ENCODE results near the gene LYRM4.

The LYRM4 gene

DNA sequence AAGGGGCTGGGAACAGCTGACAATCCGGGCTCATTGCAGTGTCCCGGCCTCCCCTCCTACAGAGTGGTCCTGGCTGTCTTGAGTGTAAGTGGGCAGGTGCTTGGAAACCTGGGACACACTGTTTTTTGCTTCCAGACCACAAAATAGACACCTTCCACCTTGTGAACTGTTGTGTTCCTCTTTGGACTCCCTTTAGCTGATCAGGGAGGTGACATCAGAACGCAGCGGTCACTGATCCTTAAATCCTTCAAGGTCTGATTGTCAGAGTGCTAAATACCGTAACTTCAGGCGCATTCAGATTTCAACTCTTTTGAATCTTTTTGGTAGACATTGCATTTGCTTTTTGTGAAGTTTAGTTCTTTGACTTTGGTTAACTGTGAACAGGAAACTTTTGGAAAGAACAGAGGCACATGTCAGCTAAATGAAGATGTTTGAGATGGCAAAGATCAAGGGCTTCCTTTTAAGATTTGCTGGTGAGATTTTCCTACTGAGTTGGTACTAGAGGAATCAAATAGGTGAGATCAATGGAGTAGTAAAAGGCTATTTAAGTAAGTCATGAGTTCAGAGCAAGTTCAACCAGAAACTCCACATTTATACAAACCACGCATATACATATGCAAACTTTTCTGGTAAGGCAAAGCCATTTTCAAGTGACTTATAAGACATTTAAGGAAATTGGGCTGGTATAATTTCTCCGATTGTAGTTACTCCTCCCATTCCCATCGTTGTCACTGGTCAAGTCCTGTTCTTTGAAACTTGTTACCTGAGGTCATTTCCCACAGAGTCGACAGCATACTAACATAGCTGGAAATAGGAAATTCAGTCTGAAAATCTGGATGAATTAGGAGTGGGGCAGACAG, 169.3 kb downstream of the LYRM4 start:
- DNase-seq, result no peak

DNA sequence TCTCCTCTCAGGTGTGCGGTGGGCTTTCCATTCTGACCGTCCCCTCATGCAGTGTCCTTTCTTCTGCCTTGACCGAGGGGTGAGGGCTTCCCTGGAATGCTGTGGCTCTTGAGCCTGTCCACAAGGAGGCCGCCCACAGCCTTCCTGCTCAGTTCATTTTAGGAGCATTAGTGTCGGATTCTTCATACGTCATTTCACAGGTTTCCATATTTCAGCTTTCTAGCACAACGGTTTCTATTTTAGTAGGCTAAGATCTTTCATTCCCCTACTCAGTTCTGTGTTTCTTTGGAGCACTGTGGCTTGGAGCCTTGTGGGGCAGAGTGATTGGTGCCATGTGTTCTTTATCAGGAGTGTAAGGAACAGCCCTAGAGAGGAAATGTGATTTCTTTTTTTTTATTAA, 170.1 kb downstream of the LYRM4 start:
- DNase-seq, result no peak

GRCh38 chr6:5089481-5090438, 171.0 kb downstream of the LYRM4 start:
- no peak for DNase-seq

GRCh38 chr6:5088780-5089179, 172.0 kb downstream of the LYRM4 start:
- DNase-seq, result no peak

DNA sequence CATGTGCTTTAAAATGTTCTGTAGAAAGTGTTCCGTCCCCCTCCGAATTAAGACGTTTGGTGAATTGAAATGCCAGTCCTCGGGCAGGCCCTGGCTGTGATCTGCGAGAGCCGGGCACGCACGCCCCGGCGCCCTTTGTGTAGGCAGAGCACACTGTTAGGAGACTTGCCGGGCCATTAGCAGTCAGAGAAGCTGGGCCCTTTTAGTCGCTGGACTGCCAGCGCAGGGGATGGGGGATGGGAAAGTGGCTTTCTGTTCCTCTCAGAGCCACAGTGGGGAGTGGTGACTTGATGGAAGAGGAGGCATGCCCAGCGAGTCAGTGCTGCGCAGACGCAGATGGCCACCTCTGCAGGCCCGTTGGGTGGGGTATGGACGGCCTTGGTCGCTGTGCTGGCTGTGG, 173.4 kb downstream of the LYRM4 start:
- no peak for DNase-seq

DNA sequence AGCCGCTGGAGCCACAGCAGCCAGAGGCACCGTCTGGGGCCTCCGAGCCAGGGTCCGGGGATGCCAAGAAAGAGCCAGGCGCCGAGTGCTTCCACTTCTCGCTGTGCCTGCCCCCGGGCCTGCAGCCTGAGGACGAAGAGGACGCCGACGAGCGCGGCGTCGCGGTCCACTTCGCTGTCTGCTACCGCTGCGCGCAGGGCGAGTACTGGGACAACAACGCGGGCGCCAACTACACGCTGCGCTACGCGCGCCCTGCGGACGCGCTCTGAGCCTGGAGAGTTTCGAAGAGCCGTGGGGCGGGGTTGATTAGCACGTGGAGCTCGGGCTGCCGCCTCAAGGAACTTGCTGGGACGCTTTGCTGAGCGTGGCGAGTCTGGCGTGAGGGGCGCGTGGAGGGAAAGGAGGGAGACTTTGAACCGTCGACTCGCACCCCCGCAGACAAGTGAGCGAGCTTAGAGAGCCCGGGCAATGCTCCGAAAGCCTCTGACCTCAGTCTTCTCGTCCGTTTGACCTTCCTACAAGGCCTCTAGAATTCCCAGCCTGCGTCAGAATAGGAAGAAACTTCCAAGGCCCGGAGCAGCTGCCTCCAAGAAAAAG, 174.4 kb downstream of the LYRM4 start:
- no peak for DNase-seq

DNA sequence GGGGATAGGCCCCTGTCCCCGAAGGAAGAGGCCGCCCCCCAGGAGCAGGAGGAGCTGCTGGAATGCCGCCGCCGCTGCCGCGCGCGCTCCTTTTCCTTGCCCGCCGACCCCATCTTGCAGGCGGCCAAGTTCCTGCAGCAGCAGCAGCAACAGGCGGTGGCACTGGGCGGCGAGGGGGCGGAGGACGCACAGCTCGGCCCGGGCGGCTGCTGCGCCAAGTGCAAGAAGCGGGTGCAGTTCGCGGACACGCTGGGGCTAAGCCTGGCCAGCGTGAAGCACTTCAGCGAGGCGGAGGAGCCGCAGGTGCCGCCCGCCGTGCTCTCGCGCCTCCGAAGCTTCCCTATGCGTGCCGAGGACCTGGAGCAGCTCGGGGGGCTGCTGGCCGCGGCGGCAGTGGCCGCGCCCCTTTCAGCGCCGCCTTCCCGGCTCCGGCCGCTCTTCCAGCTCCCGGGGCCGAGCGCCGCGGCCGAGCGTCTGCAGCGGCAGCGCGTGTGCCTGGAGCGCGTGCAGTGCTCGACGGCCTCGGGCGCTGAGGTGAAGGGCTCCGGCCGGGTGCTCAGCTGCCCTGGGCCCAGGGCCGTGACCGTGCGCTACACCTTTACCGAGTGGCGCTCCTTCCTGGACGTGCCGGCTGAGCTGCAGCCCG, 175.0 kb downstream of the LYRM4 start:
- DNase-seq, result peak; percentile 19

- DNase-seq, result peak; percentile 57
Observed at GRCh38 chr6:5084781-5085647, 175.7 kb downstream of the LYRM4 start, which contains the start of gene PPP1R3G. Gene PPP1R3G (plus strand): TSS chr6:5085341. CDS start chr6:5085486, 145 bp downstream.

DNA sequence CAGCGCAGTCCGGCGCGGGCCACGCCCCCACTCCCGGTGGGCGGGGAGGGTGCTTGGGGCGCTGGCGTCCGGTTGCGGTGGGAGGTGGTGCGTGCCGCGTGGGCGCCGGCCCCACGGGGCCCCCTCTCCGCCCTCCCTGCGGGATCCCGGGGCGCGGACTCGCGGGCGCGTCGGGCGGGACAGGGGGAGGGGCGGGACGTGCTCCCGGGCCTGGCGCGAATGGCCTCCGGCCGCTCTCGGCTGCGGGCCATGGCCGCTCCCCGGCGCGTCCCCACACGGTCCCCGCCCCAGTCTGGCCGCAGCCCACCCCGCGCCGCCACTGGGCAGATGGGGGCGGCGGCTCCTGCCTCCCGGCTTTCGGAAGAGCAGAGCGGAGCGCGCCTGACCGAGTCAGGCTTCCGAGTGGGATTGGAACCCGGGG, 176.4 kb downstream of the LYRM4 start:
- peak; percentile 5 for DNase-seq

DNA sequence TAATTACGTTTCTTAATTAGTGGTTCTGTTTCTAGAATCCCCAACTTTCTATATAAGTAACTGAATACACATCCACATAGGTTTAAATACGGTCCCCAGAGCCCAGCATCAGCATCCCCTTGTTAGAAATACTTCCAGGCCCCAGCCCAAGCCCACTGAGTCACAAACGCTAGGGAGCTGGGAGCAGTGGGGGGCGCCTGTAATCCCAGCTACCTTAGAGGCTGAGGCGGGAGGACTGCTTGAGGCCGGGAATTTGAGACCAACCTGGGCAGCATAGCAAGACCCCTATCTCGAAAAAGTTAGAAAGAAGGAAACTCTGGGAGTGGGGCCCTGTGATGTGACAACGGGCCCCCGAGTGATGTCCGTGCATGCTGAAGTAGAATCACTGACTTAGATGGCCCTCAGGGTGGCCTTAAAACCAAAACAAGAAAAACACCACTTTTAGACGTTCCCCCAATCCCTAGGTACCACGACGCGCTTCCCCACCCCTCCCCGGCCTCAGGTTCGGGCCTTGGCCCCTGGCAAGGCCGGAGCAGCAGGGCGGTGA, 176.9 kb downstream of the LYRM4 start:
- DNase-seq, result no peak

- no peak for DNase-seq
Observed at GRCh38 chr6:5083307-5083583, 177.5 kb downstream of the LYRM4 start.

DNA sequence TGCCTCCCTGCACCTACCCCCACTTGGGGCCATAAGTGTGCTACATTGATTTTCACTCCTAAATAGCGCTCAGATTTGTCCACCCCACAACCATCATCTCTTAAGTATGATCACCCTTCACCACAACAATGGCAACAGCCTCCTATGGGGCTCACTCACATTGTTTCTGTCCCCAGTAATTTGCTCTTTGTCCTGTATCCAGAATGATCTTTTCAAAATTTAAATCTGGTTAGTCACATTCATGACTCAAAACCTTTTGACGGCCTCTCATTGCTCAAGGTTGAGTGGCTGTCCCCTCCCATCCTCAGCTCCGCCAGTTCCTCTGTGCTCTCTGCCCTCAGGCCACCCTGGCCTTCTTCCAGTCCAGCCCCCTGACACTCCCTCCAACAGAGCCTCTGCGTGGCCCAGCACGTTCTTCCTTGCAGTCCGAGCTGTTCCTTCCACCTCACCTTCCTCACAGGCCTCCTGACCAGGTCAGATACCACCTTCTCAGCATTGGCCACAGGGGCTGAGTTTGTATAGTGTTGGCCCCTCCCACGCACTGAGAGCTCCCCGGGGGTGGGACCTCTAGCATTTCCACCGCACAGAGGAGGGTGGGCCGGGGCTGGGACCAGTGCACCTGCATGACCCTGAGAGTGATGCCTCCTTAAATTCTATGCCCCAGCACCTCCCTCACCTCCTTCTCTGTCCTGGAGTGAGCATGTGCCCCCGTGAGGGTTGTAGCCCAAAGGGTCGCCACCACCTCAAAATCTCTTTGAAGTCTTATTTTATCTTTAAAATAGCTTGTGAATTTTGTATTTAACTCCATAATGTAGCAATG, 178.1 kb downstream of the LYRM4 start:
- DNase-seq, result peak; percentile 77

DNA sequence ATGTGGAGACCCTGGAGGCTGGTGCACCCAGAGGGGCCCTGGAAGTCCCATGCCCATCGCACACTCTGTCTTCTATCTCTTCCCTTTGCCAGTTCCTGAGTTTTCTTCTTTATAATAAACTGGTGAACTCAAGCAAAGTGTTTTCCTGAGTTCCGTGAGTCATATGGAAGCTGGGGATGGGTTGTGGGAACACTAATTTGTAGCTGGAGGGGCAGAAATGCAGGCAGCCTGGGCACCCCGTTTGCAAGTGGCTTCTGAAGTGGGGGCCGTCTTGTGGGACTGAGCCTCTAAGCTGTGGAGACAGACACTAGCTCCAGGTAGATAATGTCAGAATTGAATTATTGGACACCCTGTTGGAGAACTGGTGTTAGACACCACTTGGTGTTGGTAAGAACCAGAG, 178.8 kb downstream of the LYRM4 start:
- DNase-seq, result no peak

DNA sequence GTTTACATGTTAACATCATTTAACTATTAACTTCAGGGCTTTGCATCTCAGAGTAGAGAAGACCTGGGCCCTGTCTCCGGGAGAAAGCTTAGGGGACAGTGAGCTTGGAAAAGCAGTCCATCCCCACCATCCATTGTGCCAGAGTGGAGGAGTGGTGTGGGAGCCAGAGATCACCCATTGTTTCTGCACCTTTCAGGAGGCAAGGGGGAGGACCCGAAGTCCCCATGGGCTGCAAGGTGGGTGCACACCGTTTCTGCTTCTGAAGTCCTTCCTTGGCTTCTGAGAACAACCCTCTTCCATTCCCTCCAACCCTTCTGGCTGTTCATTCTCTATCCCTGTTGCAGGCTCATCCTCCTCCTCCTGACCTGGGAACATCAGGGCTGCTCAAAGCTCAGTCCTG, 179.6 kb downstream of the LYRM4 start:
- no peak for DNase-seq

DNA sequence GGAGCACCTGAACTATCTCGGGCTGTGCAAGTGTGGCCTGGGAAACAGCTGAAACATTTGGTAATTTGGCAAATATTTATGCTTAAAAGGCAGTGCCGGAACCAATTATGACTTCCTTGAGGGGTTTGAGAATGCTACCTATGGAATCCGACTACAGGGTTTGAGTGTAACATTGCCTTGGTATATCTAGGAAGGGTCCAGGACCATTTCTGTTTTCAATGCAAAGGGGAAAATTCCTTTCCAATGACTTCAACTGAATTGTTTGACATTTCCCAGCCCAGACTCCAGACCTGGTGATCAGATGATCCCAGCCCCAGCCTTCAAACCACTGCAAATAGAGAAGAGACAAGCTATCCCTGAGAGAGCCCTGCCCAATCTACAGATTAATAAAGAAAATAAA, 180.2 kb downstream of the LYRM4 start:
- DNase-seq, result peak; percentile 14

- DNase-seq, result no peak
Observed at GRCh38 chr6:5079692-5080091, 181.1 kb downstream of the LYRM4 start.

DNA sequence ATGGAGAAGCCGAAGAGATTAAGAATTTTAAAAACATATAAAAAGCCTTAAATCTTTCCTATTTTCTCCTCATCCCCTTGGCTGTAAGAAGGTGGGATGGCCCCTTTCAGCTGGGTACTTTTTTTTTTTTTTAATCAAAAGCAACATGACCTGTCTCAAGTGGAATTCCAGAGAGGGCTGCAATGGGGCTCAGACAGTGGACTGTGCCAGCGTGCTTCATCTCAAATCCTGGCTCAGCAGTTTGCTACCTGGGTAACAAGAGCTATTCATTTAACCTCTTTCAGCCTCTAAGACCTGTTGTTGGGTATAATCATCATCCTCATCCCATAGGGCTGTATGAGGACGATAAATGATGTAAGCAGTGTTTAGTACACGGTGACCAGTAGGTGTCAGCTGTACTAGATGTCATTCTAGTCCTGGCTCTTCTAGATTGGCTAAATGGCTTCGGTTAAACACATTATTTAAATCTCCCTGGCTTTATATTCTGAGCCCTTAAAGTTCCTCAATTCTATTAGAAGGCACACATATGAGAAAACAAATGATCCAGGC, 182.6 kb downstream of the LYRM4 start:
- no peak for DNase-seq

- DNase-seq, result no peak
Observed at GRCh38 chr6:5076931-5077330, 183.8 kb downstream of the LYRM4 start.

GRCh38 chr6:5073992-5074391, 186.8 kb downstream of the LYRM4 start:
- DNase-seq, result no peak

GRCh38 chr6:5072440-5072839, 188.3 kb downstream of the LYRM4 start:
- no peak for DNase-seq

Measured in fibroblast of upper back skin (primary cell).